ENCODE data around the gene CACNA1S.

The CACNA1S gene

GRCh38 chr1:201021630-201022492, 90.4 kb downstream of the CACNA1S start:
- H3K9ac ChIP-seq (ENCODE audit: low read depth, low read length), result no peak overlapping the region
- H3K4me3 ChIP-seq (ENCODE audit: low read depth, low read length), result peak overlapping the region; percentile 76
- peaks cover 4% of the 10 kb centered on the region for H3K36me3 ChIP-seq (ENCODE audit: control insufficient read depth, insufficient read depth, low read length)
- H3K4me1 ChIP-seq (ENCODE audit: control insufficient read depth, insufficient read depth, low read length), result peaks cover 62% of the 10 kb centered on the region
- H3K27me3 ChIP-seq (ENCODE audit: control insufficient read depth, insufficient read depth, low read length), result peaks cover 8% of the 10 kb centered on the region
- no peaks in the 10 kb centered on the region for H3K9me3 ChIP-seq (ENCODE audit: control insufficient read depth, insufficient read depth, low read length)

DNA sequence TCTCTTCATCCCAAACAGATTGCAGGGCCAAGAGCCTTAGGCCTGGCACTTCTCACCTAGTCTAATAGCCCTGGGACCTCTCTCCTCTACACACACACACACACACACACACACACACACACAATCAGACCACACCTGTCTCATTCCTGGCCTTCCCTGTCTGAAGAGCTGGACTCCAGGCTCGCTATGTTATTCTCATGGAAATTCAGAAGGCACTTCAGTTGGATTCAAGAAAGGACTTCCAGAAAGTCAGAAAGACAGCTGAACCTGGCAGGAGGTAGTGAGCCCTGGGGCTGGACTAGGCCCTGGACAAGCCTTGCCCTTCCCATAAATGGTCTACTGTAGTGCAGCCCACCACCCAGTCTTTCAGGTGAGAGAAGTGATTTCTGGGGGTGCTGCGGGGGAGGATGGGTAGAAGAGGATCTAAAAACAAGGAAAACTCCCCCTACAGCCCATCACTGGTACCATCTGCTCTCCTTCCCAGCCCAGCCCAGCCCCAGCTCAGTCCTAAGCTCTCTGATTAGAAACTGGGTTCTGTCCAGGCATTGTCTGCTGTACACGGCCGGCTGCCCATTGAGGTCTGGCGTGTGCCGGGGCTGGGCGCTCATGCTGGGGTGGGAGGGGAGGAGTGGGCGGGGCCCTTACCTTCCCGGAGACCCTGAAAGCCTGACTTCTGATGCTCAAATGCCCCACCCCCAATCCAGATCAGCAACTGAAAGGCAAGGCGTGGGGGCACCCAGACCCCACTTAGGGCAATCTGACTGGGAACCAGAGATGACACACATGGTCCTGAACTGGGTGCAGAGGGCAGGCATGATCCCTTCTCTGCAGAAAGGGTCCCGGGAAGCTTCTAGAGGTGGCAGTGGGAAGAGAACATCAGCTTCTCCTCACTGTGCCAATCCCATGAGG, 91.3 kb downstream of the CACNA1S start:
- Histone ChIP-seq H3K9ac (ENCODE audit: low read depth, low read length) (peak overlapping the region; percentile 39), H3K4me3 (ENCODE audit: low read depth, low read length) (peak overlapping the region; percentile 31), H3K9me3 (ENCODE audit: control insufficient read depth, insufficient read depth, low read length) (no peaks in the 10 kb centered on the region), H3K4me1 (ENCODE audit: control insufficient read depth, insufficient read depth, low read length) (peaks cover 60% of the 10 kb centered on the region), H3K27me3 (ENCODE audit: control insufficient read depth, insufficient read depth, low read length) (peaks cover 8% of the 10 kb centered on the region), H3K36me3 (ENCODE audit: control insufficient read depth, insufficient read depth, low read length) (no peaks in the 10 kb centered on the region)

DNA sequence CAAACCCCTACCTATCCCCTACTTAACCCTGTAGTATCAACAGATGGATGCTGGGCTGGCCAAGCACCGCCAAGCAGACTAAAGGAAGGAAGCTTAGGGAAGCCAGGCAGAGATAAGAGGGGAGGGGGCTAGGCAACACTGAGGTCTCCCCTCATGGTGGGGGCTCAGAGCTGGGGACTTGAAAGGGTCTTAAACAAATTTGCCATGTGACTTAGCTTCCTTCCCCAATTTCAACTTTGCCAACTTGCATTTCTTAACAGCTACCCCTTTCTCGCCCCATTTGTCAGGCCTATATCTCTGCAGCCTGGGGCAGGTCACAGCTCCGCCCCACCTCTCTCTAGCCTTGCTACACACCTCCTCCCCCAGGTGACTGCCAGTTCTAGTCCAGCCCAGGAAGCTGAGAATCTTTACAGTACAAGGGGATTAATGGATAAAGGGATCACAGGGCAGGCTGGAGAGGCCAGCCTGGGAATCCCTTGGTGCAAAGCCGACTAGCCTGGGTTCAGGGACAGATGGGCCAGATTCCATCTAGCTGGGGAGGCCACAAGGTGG, 92.1 kb downstream of the CACNA1S start:
- Histone ChIP-seq H3K4me3 (ENCODE audit: low read depth, low read length) (peak overlapping the region; percentile 31), H3K36me3 (ENCODE audit: control insufficient read depth, insufficient read depth, low read length) (no peaks in the 10 kb centered on the region), H3K4me1 (ENCODE audit: control insufficient read depth, insufficient read depth, low read length) (peaks cover 52% of the 10 kb centered on the region), H3K27me3 (ENCODE audit: control insufficient read depth, insufficient read depth, low read length) (peaks cover 8% of the 10 kb centered on the region), H3K9me3 (ENCODE audit: control insufficient read depth, insufficient read depth, low read length) (no peaks in the 10 kb centered on the region), H3K9ac (ENCODE audit: low read depth, low read length) (peak overlapping the region; percentile 42)

- H3K4me3 ChIP-seq (ENCODE audit: low read depth, low read length), result no peak overlapping the region
- peaks cover 49% of the 10 kb centered on the region for H3K4me1 ChIP-seq (ENCODE audit: control insufficient read depth, insufficient read depth, low read length)
- H3K27me3 ChIP-seq (ENCODE audit: control insufficient read depth, insufficient read depth, low read length), result peaks cover 8% of the 10 kb centered on the region
- H3K9me3 ChIP-seq (ENCODE audit: control insufficient read depth, insufficient read depth, low read length), result no peaks in the 10 kb centered on the region
- H3K9ac ChIP-seq (ENCODE audit: low read depth, low read length), result no peak overlapping the region
- no peaks in the 10 kb centered on the region for H3K36me3 ChIP-seq (ENCODE audit: control insufficient read depth, insufficient read depth, low read length)
Measured at GRCh38 chr1:201019321-201019977, 92.8 kb downstream of the CACNA1S start.

- Histone ChIP-seq H3K36me3 (ENCODE audit: control insufficient read depth, insufficient read depth, low read length) (no peaks in the 10 kb centered on the region), H3K4me1 (ENCODE audit: control insufficient read depth, insufficient read depth, low read length) (peaks cover 48% of the 10 kb centered on the region), H3K27me3 (ENCODE audit: control insufficient read depth, insufficient read depth, low read length) (peaks cover 7% of the 10 kb centered on the region), H3K9ac (ENCODE audit: low read depth, low read length) (peak overlapping the region; percentile 47), H3K4me3 (ENCODE audit: low read depth, low read length) (no peak overlapping the region), H3K9me3 (ENCODE audit: control insufficient read depth, insufficient read depth, low read length) (no peaks in the 10 kb centered on the region)
Measured at GRCh38 chr1:201017828-201018163, 94.4 kb downstream of the CACNA1S start.

- Histone ChIP-seq H3K9me3 (ENCODE audit: control insufficient read depth, insufficient read depth, low read length) (no peaks in the 10 kb centered on the region), H3K36me3 (ENCODE audit: control insufficient read depth, insufficient read depth, low read length) (no peaks in the 10 kb centered on the region), H3K4me1 (ENCODE audit: control insufficient read depth, insufficient read depth, low read length) (peaks cover 42% of the 10 kb centered on the region), H3K27me3 (ENCODE audit: control insufficient read depth, insufficient read depth, low read length) (peaks cover under 1% of the 10 kb centered on the region), H3K4me3 (ENCODE audit: low read depth, low read length) (no peak overlapping the region), H3K9ac (ENCODE audit: low read depth, low read length) (peak overlapping the region; percentile 47)
Measured at GRCh38 chr1:201016943-201017827, 95.0 kb downstream of the CACNA1S start.

- no peaks in the 10 kb centered on the region for H3K36me3 ChIP-seq (ENCODE audit: control insufficient read depth, insufficient read depth, low read length)
- no peaks in the 10 kb centered on the region for H3K27me3 ChIP-seq (ENCODE audit: control insufficient read depth, insufficient read depth, low read length)
- H3K9ac ChIP-seq (ENCODE audit: low read depth, low read length), result no peak overlapping the region
- peaks cover 36% of the 10 kb centered on the region for H3K4me1 ChIP-seq (ENCODE audit: control insufficient read depth, insufficient read depth, low read length)
- H3K4me3 ChIP-seq (ENCODE audit: low read depth, low read length), result no peak overlapping the region
- H3K9me3 ChIP-seq (ENCODE audit: control insufficient read depth, insufficient read depth, low read length), result no peaks in the 10 kb centered on the region
Measured at GRCh38 chr1:201016211-201016651, 96.0 kb downstream of the CACNA1S start.

DNA sequence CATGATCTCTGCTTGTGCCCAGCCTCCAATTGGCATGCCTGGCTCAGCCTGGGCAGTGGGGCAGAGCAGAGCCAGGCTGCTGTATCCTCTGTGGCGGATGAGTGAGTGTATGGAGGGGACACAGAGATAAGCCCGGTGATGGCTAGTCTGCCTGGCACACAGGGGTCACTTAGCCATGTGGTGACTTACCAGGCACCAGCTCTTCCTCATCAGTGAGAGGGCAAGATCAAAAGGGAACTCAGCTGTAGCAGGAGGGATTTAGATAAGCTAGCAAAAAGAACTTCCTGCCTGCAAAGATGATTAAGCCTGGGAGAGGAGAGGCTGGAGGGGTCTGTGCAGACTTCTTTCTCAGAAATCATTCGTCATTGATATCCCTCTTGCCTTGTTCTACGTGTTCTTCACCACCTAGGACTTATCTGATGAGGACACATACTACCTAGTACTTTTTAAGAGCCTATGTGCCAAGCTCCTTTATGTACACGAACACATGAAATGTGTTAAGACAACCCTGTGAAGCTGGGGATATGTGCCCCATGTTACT, 96.6 kb downstream of the CACNA1S start:
- Histone ChIP-seq H3K4me1 (ENCODE audit: control insufficient read depth, insufficient read depth, low read length) (peaks cover 34% of the 10 kb centered on the region), H3K27me3 (ENCODE audit: control insufficient read depth, insufficient read depth, low read length) (no peaks in the 10 kb centered on the region), H3K9ac (ENCODE audit: low read depth, low read length) (peak overlapping the region; percentile 16), H3K4me3 (ENCODE audit: low read depth, low read length) (no peak overlapping the region), H3K9me3 (ENCODE audit: control insufficient read depth, insufficient read depth, low read length) (no peaks in the 10 kb centered on the region), H3K36me3 (ENCODE audit: control insufficient read depth, insufficient read depth, low read length) (no peaks in the 10 kb centered on the region)

GRCh38 chr1:201014816-201015200, 97.4 kb downstream of the CACNA1S start:
- no peaks in the 10 kb centered on the region for H3K36me3 ChIP-seq (ENCODE audit: control insufficient read depth, insufficient read depth, low read length)
- no peak overlapping the region for H3K9ac ChIP-seq (ENCODE audit: low read depth, low read length)
- no peaks in the 10 kb centered on the region for H3K27me3 ChIP-seq (ENCODE audit: control insufficient read depth, insufficient read depth, low read length)
- no peak overlapping the region for H3K4me3 ChIP-seq (ENCODE audit: low read depth, low read length)
- peaks cover 29% of the 10 kb centered on the region for H3K4me1 ChIP-seq (ENCODE audit: control insufficient read depth, insufficient read depth, low read length)
- no peaks in the 10 kb centered on the region for H3K9me3 ChIP-seq (ENCODE audit: control insufficient read depth, insufficient read depth, low read length)

GRCh38 chr1:201013991-201014815, 98.0 kb downstream of the CACNA1S start:
- Histone ChIP-seq H3K9me3 (ENCODE audit: control insufficient read depth, insufficient read depth, low read length) (no peaks in the 10 kb centered on the region), H3K4me3 (ENCODE audit: low read depth, low read length) (peak overlapping the region; percentile 49), H3K27me3 (ENCODE audit: control insufficient read depth, insufficient read depth, low read length) (no peaks in the 10 kb centered on the region)

More at GRCh38 chr1:201013991-201014815, 98.0 kb downstream of the CACNA1S start:
- no peaks in the 10 kb centered on the region for H3K36me3 ChIP-seq (ENCODE audit: control insufficient read depth, insufficient read depth, low read length)
- H3K4me1 ChIP-seq (ENCODE audit: control insufficient read depth, insufficient read depth, low read length), result peaks cover 26% of the 10 kb centered on the region
- peak overlapping the region; percentile 50 for H3K9ac ChIP-seq (ENCODE audit: low read depth, low read length)
